HepG2 (cell line): ENCODE measurements around the gene KCNK6. TPM values are rescaled to one million over a fixed set of nuclear protein-coding genes. Genes with fewer than 3 reads are reported as not detected.

Experiments
- EP300 ChIP-seq, 3 experiments: sonication (generic) in 1 of 3; formaldehyde crosslinking in 1 of 3; IDR thresholded peaks; 2 replicates each; pipeline versions ENCODE4 v1.5.1 to v1.6.1; 2011 to 2020; ENCODE audit warnings: low read depth in 2 of 3, low read length in 2 of 3, borderline replicate concordance in 1 of 3, improper control_type of control experiment in 1 of 3, mild to moderate bottlenecking in 1 of 3, missing genetic modification reagents in 1 of 3, moderate library complexity in 1 of 3
- MTERF4 ChIP-seq: sonication (generic); formaldehyde crosslinking; IDR thresholded peaks from 2 replicates; pipeline ENCODE4 v1.8.0; 2023; ENCODE audit warnings: mild to moderate bottlenecking, missing genetic modification reagents
- PREB ChIP-seq: sonication (generic); formaldehyde crosslinking; IDR thresholded peaks from 2 replicates; pipeline ENCODE4 v1.4.0; 2020; ENCODE audit warnings: missing genetic modification reagents
- TARDBP ChIP-seq: sonication (generic); formaldehyde crosslinking; IDR thresholded peaks from 2 replicates; pipeline ENCODE4 v1.8.0; 2022; ENCODE audit warnings: mild to moderate bottlenecking, missing genetic modification reagents
- TRIM22 ChIP-seq: fragments of 450-650 bp; IDR thresholded peaks from 2 replicates; pipeline ENCODE4 v1.6.1; 2017
- WIZ ChIP-seq: sonication (generic); formaldehyde crosslinking; IDR thresholded peaks from 2 replicates; pipeline ENCODE4 v1.5.1; 2020; ENCODE audit warnings: mild to moderate bottlenecking, missing genetic modification reagents
- ZNF772 ChIP-seq: sonication (generic); formaldehyde crosslinking; IDR thresholded peaks from 2 replicates; pipeline ENCODE4 v1.5.0; 2020; ENCODE audit warnings: mild to moderate bottlenecking, missing genetic modification reagents
- polyA plus RNA-seq, 8 experiments: library from polyadenylated mRNA; depleted of rRNA in 3 of 8; stranded (reverse) in 7 of 8; unstranded in 1 of 8; fragments of >200 nt; fragmentation: Illumina TruSeq in 4 of 8; extraction: Trizol in 4 of 8; gene quantifications; 2 replicates each; pipeline versions ENCODE4 v1.2.1 to v1.2.3, GENCODE V29; 2011 to 2016; ENCODE audit warnings: low read depth in 4 of 8, missing spikeins in 1 of 8, mixed read lengths in 1 of 8; ENCODE audit not compliant: insufficient read depth in 1 of 8
- total RNA-seq, 5 experiments: library from RNA; depleted of rRNA; stranded (reverse); fragments of >200 nt; fragmentation: Illumina TruSeq; extraction: Trizol; gene quantifications; 2 replicates each; pipeline ENCODE4 v1.2.3, GENCODE V29; 2016; ENCODE audit warnings: low read depth in 1 of 5
- TF ChIP-seq, protein P1 (sequence below): sonication (generic); formaldehyde crosslinking; IDR thresholded peaks from 2 replicates; pipeline ENCODE4 v1.5.0; 2020; ENCODE audit warnings: mild to moderate bottlenecking, missing genetic modification reagents, borderline replicate concordance
- TF ChIP-seq, protein P2 (sequence below): sonication (generic); formaldehyde crosslinking; IDR thresholded peaks from 2 replicates; pipeline ENCODE4 v1.4.0; 2020; ENCODE audit warnings: missing genetic modification reagents
- TF ChIP-seq, protein P3 (sequence below): sonication (generic); formaldehyde crosslinking; IDR thresholded peaks from 2 replicates; pipeline ENCODE4 v1.8.0; 2022; ENCODE audit warnings: mild to moderate bottlenecking, missing genetic modification reagents

Gene KCNK6
- total and polyA plus RNA-seq, 2 of the 13 experiments (the other 11 are each of a cell fraction or from before 2014, with no cell fraction given): 0.03 TPM; not detected in 1

GRCh38 chr19:38362076-38362945 lies 42.7 kb downstream of the KCNK6 start (continued):
- TF ChIP-seq, protein P1, sequence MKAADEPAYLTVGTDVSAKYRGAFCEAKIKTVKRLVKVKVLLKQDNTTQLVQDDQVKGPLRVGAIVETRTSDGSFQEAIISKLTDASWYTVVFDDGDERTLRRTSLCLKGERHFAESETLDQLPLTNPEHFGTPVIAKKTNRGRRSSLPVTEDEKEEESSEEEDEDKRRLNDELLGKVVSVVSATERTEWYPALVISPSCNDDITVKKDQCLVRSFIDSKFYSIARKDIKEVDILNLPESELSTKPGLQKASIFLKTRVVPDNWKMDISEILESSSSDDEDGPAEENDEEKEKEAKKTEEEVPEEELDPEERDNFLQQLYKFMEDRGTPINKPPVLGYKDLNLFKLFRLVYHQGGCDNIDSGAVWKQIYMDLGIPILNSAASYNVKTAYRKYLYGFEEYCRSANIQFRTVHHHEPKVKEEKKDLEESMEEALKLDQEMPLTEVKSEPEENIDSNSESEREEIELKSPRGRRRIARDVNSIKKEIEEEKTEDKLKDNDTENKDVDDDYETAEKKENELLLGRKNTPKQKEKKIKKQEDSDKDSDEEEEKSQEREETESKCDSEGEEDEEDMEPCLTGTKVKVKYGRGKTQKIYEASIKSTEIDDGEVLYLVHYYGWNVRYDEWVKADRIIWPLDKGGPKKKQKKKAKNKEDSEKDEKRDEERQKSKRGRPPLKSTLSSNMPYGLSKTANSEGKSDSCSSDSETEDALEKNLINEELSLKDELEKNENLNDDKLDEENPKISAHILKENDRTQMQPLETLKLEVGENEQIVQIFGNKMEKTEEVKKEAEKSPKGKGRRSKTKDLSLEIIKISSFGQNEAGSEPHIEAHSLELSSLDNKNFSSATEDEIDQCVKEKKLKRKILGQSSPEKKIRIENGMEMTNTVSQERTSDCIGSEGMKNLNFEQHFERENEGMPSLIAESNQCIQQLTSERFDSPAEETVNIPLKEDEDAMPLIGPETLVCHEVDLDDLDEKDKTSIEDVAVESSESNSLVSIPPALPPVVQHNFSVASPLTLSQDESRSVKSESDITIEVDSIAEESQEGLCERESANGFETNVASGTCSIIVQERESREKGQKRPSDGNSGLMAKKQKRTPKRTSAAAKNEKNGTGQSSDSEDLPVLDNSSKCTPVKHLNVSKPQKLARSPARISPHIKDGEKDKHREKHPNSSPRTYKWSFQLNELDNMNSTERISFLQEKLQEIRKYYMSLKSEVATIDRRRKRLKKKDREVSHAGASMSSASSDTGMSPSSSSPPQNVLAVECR (CRISPR knock-in tag): peak; percentile 44; the same call in 1 of the 2 replicates
- TF ChIP-seq, protein P2, sequence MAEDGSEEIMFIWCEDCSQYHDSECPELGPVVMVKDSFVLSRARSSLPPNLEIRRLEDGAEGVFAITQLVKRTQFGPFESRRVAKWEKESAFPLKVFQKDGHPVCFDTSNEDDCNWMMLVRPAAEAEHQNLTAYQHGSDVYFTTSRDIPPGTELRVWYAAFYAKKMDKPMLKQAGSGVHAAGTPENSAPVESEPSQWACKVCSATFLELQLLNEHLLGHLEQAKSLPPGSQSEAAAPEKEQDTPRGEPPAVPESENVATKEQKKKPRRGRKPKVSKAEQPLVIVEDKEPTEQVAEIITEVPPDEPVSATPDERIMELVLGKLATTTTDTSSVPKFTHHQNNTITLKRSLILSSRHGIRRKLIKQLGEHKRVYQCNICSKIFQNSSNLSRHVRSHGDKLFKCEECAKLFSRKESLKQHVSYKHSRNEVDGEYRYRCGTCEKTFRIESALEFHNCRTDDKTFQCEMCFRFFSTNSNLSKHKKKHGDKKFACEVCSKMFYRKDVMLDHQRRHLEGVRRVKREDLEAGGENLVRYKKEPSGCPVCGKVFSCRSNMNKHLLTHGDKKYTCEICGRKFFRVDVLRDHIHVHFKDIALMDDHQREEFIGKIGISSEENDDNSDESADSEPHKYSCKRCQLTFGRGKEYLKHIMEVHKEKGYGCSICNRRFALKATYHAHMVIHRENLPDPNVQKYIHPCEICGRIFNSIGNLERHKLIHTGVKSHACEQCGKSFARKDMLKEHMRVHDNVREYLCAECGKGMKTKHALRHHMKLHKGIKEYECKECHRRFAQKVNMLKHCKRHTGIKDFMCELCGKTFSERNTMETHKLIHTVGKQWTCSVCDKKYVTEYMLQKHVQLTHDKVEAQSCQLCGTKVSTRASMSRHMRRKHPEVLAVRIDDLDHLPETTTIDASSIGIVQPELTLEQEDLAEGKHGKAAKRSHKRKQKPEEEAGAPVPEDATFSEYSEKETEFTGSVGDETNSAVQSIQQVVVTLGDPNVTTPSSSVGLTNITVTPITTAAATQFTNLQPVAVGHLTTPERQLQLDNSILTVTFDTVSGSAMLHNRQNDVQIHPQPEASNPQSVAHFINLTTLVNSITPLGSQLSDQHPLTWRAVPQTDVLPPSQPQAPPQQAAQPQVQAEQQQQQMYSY (CRISPR knock-in tag): no peak
- TF ChIP-seq EP300 (IDR thresholded peaks at IDR 0.05; ENCODE audit: low read depth in 2 of 2, low read length in 2 of 2): no peak
- TF ChIP-seq EP300 (CRISPR knock-in tag; IDR thresholded peaks at IDR 0.05; ENCODE audit: borderline replicate concordance): no peak
- no peak for TF ChIP-seq PREB (CRISPR knock-in tag)
- 0 out of 2 replicates have a peak, but pooled peaks have one; percentile 24 for TF ChIP-seq TARDBP (CRISPR knock-in tag)
- 0 out of 2 replicates have a peak, but pooled peaks have one; percentile 28 for TF ChIP-seq ZNF772
- TF ChIP-seq MTERF4: no peak
- TF ChIP-seq, protein P3, sequence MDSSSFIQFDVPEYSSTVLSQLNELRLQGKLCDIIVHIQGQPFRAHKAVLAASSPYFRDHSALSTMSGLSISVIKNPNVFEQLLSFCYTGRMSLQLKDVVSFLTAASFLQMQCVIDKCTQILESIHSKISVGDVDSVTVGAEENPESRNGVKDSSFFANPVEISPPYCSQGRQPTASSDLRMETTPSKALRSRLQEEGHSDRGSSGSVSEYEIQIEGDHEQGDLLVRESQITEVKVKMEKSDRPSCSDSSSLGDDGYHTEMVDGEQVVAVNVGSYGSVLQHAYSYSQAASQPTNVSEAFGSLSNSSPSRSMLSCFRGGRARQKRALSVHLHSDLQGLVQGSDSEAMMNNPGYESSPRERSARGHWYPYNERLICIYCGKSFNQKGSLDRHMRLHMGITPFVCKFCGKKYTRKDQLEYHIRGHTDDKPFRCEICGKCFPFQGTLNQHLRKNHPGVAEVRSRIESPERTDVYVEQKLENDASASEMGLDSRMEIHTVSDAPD: no peak
- no peak for TF ChIP-seq WIZ (CRISPR knock-in tag)
- TF ChIP-seq TRIM22: no peak
